Fibroblast of mammary gland (primary cell): ENCODE data around the gene SMIM14.
A peak's percentile ranks its signal among the peaks of the same experiment; 100 is the strongest.

Source experiments
- DNase-seq: peaks from one replicate; pipeline ENCODE4 v3.0.0-alpha.2; 2010; ENCODE audit warnings: low read depth
- H3K4me3 ChIP-seq: 2 replicates; pipeline ENCODE4 v1.5.1; 2011; ENCODE audit warnings: low read depth, mild to moderate bottlenecking, low read length, moderate library complexity; ENCODE audit not compliant: control insufficient read depth
- TF ChIP-seq, protein P1 (sequence below): conservative IDR thresholded peaks from 2 replicates; pipeline ENCODE4 v1.5.1; 2011; ENCODE audit warnings: low read depth, low read length, inconsistent platforms; ENCODE audit not compliant: control insufficient read depth, insufficient read depth

SMIM14 gene

DNA sequence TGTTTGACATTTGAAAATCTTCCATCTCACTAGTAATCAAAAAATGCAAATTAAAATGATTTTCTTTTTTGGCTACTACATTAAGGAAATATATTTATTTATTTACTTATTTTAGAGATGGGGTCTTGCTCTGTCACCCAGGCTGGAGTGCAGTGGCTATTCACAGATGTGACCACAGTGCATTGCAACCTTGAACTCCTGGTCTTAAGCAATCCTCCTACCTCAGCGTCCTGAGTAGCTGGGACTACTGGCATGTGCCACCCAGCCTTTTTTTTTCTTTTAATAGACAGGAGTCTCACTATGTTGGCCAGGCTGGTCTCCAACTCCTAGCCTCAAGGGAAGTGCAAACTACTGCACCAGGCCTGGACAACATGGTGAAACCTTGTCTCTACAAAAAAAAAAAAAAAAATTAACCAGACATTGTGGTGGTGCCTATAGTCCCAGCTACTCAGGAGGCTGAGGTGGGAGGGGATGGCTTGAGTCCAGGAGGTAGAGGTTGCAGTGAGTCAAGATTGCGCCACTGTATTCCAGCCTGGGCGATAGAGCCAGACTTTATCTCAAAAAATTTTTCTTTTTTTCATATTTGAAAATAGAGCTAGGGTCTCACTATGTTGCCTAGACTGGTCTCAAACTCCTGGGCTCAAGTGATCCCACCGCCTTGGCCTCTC, 4.4 kb upstream of the SMIM14 start:
- TF ChIP-seq, protein P1, sequence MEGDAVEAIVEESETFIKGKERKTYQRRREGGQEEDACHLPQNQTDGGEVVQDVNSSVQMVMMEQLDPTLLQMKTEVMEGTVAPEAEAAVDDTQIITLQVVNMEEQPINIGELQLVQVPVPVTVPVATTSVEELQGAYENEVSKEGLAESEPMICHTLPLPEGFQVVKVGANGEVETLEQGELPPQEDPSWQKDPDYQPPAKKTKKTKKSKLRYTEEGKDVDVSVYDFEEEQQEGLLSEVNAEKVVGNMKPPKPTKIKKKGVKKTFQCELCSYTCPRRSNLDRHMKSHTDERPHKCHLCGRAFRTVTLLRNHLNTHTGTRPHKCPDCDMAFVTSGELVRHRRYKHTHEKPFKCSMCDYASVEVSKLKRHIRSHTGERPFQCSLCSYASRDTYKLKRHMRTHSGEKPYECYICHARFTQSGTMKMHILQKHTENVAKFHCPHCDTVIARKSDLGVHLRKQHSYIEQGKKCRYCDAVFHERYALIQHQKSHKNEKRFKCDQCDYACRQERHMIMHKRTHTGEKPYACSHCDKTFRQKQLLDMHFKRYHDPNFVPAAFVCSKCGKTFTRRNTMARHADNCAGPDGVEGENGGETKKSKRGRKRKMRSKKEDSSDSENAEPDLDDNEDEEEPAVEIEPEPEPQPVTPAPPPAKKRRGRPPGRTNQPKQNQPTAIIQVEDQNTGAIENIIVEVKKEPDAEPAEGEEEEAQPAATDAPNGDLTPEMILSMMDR = no peak
- DNase-seq = peak; percentile 80
- H3K4me3 ChIP-seq = no peak overlapping the region

- H3K4me3 ChIP-seq = no peak overlapping the region
- TF ChIP-seq, protein P1 = no peak
- DNase-seq = no peak
Measured at GRCh38 chr4:39641451-39641850, 2.8 kb upstream of the SMIM14 start.

DNA sequence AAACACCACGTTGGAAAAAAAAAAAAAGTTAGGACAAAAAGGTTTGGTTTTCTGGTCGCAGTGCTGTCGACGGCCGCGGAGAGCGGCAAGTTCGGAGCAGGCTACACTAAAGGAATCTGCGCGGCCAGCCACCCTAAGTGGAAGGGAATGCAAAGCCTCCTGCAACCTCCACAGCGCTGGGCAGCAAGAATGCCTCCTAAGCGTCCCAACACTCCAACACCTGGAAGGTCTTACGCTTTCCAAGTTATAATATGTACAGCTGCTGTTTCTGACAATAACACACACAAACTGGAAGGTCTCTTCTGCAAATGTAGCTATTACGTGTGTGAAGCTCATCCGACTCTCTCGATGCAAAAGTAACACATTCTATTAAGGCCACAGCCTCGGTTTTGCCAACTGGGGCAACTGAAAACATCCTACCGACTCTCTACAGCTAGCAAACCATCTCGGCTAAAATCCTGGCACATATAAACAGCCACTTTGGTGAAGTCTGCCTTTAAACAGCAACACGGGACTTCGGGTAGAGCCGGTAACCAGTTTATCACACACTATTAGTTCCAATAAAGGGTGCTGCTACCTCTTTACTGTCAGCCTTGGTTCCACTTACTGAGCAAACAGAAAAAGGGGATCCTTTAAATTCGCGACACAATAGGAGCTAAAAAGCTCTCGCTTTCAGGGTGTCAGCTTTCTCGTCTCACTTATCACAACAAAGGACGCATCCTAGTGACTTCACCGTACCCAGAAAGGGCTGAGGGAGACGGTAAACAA, 895 bp downstream of the SMIM14 start:
- peak; percentile 56 for DNase-seq
- H3K4me3 ChIP-seq = peak overlapping the region; percentile 78
- TF ChIP-seq, protein P1 = no peak

DNA sequence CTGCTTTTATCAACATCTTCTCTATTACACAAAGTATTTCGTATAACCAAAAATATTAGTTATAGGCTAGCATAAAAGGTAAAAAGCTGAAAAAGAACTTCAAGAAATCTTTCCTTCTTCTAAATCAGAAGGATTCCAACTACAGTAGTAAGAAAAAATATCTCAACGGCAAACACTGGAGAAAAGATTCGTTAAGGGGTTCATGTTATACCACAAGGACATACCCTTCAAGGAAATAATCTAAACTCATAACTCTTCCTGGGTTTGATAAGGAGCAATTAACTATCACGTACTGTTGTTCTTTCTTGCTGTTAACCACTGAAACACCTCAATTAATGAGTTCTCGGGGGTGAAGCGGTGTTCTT, 1.5 kb downstream of the SMIM14 start:
- TF ChIP-seq, protein P1 = no peak
- no peak for DNase-seq
- H3K4me3 ChIP-seq = peak overlapping the region; percentile 78

DNA sequence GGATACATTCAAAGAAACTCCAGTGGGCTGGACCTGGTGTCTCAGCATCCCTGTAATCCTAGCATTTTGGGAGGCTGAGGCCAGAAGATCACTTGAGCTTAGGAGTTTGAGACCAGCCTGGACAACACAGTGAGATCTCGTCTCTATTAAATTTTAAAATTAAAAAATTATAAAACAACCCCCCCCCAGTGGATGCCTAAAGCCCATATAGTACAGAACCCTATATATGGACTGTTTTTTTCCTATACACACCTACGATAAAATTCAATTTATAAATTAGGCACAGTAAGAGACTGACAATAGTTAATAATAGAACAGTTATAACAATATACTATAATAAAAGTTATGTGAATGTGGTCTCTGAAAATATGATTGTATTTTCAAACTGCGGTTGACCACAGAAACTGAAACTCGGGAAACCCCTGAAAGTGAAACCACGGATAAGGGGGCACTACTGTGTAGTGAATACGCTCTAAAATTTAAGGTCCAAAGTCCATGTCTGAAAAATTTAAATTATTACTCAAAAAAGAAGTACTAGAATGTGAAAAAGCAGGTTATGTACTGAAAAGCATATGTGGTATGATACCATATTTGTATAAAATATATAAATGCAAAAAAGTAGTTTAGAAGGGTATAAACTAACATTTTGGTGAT, 2.0 kb downstream of the SMIM14 start:
- peak overlapping the region; percentile 78 for H3K4me3 ChIP-seq
- TF ChIP-seq, protein P1 = no peak
- peak; percentile 32 for DNase-seq

DNA sequence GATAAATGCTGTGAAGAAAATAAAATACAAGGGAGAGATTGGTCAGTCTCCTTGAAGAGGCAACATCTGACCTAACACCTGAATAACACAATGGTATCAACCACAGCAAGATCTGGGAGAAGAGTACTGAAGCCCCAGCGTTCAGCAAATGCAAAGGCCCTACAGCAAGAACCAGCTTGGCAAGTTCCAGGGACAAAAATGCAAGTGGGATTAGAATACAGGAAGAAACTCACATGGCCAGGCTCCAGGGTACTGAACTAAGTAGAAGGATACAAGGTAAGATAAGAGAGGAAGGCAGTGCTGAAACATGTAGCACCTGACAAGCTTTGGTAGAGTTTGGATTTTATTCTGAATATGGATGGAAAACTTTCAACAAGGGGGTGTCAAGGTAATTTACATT, 3.6 kb downstream of the SMIM14 start:
- DNase-seq = no peak
- no peak overlapping the region for H3K4me3 ChIP-seq
- TF ChIP-seq, protein P1 = no peak
